GM21515 (cell line): ENCODE results near the gene SLAIN2.
"Not testable (repeated sequence)": the region's sequence is repeated elsewhere in the genome, so short reads cannot be mapped to it uniquely, and the experiment has no call there.

Experiments
- ATAC-seq: cut with Tn5 transposase; IDR thresholded peaks from one replicate; pipeline ENCODE4 v1.9.1; 2021; ENCODE audit not compliant: unreplicated experiment

The SLAIN2 gene

DNA sequence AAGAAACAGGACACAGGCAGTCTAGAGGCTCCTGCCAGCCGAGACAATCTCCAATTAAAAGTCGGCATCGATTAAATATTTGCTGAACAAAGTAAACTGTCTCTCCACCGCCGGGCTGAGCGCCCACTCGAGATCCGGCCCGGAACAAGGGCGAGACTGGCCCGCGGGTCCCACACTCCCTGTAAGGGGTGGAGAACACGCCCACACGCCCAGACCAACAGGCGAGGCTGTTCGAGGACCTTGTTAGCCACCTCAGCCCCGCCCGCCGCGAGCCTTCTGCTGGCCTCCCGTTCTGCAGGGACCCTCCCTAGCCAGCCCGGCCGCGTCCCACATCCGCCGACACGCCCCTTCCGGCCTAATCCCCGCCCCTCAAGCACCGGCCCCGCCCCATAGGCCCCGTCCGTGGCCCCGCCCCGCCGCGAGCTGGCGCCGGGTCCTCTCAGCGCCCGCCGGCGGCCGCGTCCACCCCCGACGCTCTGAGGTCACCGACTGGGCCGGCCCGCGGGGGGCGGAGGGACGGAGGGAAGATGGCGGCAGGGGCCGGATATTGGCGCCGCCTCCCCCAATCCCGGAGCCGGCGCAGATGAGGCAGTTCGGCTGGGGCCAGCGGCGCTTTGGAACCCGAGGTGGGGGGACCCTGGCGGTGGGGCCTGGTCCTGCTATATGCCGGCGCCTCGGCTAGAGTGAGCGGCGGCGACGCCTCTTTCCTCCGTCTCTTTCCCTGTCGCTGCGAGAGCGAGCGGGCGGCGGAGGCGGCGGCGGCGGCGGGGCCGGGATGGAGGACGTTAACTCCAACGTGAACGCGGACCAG, at the start of gene SLAIN2:
Gene SLAIN2, plus strand, starts transcription at position 565 of the 811 bp plus-strand sequence. Its CDS starts 211 bp downstream, at position 776.
- peak; percentile 90 for ATAC-seq

DNA sequence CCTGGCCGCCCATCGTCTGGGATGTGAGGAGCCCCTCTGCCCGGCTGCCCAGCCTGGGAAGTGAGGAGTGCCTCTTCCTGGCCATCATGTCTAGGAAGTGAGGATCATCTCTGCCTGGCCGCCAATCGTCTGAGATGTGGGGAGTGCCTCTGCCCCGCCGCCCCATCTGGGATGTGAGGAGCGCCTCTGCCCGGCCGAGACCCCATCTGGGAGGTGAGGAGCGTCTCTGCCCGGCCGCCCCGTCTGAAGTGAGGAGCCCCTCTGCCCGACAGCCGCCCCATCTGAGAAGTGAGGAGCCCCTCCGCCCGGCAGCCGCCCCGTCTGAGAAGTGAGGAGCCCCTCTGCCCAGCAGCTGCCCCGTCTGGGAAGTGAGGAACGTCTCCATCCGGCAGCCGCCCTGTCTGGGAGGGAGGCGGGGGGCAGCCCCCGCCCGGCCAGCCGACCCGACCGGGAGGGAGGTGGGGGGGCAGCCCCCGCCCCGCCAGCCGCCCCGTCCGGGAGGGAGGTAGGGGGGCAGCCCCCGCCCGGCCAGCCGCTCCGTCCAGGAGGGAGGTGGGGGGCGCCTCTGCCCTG, 49.0 kb upstream of the SLAIN2 start:
- not testable (repeated sequence) for ATAC-seq

- no peak for ATAC-seq
Measured at GRCh38 chr4:48295116-48295515, 46.2 kb upstream of the SLAIN2 start.

DNA sequence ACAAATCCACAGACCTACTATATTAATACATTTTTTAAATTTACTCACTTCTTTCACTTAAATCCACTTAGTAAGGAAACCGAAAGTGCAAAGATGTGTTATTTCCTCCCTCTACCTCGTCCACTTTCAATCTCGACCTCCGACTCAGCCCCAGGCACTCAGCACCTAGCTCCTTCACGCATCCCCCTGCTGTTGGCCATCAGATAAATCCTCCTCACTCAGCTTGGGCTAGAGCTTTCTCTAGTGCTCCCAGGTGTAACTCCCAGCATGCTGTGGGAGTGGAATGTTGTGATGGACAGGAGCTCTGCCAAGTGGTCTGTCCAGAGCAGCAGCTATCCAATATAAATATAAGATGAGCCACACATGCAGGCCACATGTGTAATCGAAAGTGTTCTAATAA, 45.0 kb upstream of the SLAIN2 start:
- peak; percentile 79 for ATAC-seq

DNA sequence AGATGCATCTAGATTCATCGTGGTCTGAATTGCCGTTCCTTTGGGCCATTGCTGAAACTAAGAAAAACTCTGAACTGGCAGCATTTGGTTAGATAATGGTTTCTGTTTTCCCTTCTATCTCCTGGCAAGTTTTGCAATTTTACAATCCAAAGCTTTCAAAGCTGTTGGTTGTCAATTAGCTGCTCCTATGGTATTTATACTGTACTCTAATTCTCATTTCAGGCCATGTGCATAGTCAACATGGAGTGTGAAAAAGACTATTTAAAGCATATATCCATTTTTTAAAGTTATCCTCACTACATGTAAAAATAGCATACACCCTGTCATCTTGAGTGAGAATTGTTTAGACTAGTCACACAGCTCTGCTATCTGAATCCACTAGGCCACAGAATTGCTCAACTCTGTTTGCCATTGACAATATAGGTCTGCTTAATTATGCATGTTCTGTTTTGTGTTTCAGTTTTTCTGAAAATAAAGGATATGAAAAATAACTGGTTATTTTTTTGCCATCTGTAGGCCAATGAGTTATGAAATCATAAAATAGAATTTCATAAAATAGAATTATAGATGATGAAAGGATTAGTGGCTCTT, 44.0 kb upstream of the SLAIN2 start:
- no peak for ATAC-seq

GRCh38 chr4:48299560-48299959, 41.8 kb upstream of the SLAIN2 start:
- no peak for ATAC-seq

DNA sequence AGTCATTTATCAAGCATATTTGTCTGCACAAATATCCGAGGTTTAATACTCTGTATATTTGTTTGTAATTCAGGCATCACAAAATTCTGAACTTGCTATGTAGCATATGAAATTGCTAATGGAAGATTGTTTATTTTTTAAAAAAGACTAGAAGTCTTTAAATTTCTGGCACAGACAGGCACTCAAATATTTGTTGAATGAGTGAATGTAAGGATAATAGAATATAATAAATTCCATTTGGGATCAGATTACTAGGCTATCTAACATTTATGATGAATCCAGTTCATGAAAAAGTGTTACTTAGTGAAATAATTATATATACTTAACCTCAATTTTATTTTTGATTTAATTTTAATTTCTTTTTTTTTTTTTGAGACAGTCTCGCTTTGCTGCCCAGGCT, 41.3 kb upstream of the SLAIN2 start:
- ATAC-seq, result no peak

DNA sequence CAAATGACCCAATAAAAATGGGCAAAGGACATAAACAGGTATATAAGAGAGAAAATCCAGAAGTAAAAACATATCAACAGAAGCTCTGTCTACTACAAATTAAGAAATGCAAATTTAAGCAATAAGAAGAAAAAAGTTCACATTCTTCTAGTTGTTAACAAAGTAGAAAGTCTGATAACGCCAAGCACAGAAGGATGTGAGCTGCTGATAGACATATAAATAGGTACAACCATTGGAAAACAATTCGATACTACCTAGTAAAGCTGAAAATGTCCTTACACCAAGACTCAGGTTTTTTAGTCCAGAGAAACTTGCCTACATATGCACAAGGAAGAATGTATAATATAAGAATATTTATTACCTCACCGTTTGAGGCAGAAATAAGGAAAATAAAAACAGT, 35.8 kb upstream of the SLAIN2 start:
- no peak for ATAC-seq

DNA sequence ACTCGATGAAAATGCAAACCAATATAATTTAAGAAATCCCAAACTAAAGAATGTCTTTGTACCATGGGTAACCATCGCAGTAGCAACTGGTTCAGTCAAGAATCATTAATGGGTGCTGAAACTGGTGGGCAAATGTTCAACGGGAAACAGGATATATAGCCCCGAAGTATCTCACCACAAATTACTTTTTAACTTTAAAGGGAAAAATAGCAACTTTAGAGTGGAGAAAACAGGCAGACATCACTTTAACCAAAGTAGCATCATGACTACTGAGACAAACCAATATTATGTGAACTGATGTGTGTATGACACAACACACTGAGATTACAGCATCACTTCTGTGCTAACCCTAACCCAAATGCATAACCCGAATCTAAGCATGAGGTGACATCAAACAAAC, 33.8 kb upstream of the SLAIN2 start:
- ATAC-seq, result no peak

- no peak for ATAC-seq
Measured at GRCh38 chr4:48308901-48309300, 32.4 kb upstream of the SLAIN2 start.

- no peak for ATAC-seq
Measured at GRCh38 chr4:48311896-48312295, 29.4 kb upstream of the SLAIN2 start.

GRCh38 chr4:48314746-48315145, 26.6 kb upstream of the SLAIN2 start:
- ATAC-seq, result not testable (repeated sequence)

DNA sequence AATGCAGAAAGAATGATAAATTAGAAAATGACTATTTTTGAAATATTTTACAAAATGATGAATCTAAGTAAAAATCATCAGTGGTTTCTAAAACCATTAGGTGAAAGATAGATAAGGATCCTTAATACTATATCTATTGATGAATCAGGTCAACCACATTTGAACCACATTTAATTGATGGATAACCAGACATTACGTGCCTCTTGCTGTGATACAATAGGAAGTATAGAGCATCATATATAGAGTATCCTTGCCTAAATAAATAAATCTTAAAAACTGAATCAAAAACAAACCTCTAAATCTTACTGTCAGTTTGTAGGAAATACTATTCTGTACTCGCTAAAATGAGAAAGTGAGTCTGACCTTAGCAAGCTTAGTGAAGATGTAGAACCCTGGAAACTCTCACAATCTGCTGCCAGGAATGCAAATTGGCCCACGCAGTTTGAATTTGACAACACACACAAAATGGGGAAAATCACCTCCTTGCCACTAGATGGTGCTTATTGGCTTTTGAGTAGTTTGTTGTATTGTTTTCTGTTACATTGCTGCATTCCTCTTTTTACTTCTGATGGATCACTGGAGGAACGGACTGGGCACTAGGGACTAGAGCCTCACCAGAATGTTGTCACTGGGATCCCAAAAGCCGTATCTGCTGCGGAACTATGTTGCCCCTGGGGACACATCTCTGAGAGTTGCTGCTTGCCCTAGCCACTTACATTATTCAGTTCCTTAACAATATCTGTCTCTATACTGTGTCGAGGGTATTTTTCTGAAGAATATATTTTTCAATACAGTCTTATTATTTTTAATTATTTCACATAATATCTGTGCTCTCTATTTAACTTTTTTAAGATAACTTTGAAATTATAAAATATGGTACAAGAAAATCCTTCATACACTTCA, 25.4 kb upstream of the SLAIN2 start:
- peak; percentile 75 for ATAC-seq

DNA sequence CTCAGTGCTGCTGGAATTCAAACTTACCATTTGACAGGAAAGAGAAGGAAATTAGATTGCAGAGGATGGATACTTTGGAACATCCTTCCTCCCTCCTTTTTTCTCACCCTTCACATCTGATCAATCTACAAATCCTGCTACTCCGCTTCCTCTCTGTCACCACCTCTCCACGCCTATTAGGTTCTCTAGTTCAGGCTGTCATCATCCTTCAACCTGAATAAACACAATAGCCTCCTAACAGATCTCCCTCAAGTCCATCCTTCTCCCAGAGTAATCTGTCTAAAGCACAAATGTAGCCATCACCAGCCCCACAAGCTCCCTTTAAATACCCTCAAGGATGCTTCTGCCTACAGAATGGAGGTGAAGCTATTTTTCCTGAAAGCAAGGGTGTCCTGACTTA, 20.0 kb upstream of the SLAIN2 start:
- ATAC-seq, result no peak

DNA sequence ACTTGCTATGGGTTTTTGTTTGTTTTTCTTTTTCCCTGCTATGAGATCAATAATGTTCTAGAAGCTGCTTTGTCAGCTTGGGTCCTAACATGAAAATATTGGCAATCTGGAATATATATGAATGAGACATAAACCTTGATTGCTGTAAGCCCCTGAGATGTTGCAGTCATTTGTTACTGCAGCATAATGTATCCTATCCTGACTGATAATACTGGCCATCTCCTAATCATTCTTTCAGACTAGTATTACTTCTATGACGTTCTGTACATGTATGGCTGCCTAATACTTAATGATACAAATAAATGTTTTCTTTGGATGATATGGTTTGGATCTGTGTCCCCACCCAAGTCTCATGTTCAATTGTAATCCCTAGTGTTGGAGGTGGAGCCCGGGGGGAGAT, 19.3 kb upstream of the SLAIN2 start:
- no peak for ATAC-seq

DNA sequence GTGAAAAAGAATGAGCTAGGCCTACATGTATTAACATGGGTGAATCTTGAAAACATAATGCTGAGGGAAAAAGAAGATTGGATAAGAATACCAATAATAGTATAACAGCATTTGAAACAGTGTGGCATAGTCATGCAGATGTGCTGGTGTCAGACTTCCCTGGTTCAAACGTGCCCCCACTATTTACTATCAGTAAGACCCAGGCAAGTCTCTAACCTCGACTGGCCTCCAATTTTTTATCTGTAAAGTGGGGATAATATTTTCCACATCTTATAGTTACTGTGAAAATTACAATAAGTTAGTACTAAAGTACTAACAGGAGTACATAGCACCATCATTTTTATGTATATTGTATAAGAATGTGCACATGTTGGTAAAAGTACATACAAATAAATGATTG, 17.0 kb upstream of the SLAIN2 start:
- ATAC-seq, result no peak

DNA sequence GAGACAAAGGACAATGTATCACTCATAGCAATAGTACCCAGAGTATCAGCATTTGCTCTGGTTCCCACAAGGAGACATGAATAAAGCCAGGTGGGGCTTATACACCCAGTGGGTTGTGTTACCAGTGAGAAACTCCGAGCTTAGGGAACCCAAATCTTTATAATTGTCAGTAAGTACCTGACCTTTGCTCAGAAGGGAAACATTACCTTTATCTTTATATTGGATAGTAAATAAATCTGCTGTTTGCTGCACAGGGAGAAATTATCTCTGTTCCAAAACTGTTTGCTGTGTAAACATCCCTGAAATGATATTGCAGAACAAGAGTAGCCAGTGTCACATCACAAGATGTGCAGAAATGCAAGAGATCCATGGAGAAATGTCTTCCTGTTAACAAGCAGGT, 12.1 kb upstream of the SLAIN2 start:
- no peak for ATAC-seq

DNA sequence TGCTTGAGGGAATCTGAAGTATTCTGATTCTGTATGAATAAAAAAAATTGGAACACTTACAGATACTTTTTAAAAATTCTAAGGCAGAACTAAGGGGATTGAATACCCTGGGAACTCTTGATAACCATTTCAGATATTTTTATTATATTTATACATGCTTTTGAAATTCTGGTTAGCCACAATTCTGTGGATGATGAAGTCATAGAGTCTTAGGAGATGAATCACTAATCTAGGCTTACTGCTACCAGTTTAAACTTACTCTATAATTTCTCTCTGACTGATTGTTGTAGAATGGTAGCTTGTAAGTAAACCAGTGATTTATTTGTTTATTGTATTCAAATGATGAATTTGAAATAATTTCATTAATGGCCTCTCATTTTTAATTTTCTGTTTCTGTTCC, 11.4 kb upstream of the SLAIN2 start:
- no peak for ATAC-seq

- ATAC-seq, result no peak
Measured at GRCh38 chr4:48331577-48332330, 9.6 kb upstream of the SLAIN2 start.

DNA sequence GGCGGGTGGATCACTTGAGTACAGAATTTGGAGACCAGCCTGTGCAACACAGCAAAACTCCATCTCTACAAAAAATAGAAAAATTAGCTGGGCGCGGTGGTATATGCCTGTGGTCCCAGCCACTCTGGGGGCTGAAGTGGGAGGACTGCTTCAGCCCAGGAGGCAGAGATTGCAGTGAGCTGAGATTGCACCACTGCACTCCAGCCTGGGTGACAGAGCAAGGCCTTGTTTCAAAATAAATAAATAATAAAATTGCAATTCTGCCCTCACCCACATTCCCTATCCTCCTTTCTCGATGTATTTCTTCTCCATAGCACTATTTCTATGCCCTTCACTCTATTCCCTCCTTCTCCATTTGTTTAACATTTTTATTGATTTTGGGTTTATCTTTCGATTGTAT, 8.7 kb upstream of the SLAIN2 start:
- ATAC-seq, result no peak

DNA sequence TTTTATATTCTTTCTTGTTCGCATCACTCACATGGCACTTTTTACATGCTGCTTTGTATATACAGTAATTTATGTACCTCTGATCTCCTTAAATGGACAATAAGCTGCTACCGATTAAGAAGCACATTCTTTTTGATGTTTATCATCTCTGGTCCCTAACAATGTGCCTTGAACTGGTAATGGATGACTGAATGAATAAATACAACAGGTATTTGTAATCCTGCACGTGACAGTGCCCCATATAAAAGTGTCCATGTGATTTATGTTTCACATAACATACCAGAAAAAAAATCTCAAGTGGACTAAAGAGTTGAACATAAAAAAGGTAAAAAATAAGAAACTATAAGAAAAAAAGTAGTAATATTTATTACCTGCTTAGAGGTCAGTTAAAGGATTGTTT, 7.7 kb upstream of the SLAIN2 start:
- ATAC-seq, result no peak
